HG03460 (cell line): ENCODE measurements around the gene ZNF579.
"Not testable (repeated sequence)": the region's sequence is repeated elsewhere in the genome, so short reads cannot be mapped to it uniquely, and the experiment has no call there.

Experiments used
- ATAC-seq: cut with Tn5 transposase; IDR thresholded peaks from one replicate; pipeline ENCODE4 v1.9.1; 2021; ENCODE audit not compliant: unreplicated experiment

ZNF579 gene

DNA sequence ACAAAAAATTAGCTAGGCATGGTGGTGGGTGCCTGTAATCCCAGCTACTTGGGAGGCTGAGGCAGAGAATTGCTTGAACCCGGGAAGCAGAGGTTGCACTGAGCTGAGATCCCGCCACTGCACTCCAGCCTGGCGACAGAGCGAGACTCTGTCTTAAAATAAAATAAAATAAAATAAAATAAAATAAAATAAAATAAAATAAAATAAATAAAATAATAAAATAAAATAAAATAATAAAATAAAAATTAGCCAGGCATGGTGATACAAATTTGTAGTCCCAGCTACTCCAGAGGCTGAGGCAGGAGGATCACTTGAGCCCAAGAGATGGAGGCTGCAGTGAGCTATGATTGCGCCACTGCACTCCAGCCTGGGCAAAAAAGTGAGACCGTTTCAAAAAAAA lies 6.7 kb downstream of the ZNF579 start:
- not testable (repeated sequence) for ATAC-seq

DNA sequence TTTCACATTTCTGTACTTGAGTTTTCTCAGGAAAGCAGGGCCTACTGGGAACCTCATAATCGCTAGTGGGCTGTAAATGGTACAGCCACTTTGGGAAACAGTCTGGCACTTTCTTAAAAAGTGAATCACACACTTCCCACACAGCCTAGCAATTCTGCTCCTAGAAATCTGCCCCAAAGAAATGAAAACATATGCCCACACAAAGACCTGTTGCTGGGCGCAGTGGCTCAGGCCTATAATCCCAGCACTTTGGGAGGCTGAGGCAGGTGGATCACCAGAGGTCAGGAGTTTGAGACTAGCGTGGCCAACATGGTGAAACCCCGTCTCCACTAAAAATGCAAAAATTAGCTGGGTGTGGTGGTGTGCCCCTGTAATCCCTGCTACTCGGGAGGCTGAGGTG lies 11.2 kb downstream of the ZNF579 start:
- ATAC-seq, result not testable (repeated sequence)

GRCh38 chr19:55567708-55568328 lies 12.8 kb downstream of the ZNF579 start:
- ATAC-seq, result no peak

GRCh38 chr19:55566823-55567222 lies 13.8 kb downstream of the ZNF579 start:
- ATAC-seq, result no peak

DNA sequence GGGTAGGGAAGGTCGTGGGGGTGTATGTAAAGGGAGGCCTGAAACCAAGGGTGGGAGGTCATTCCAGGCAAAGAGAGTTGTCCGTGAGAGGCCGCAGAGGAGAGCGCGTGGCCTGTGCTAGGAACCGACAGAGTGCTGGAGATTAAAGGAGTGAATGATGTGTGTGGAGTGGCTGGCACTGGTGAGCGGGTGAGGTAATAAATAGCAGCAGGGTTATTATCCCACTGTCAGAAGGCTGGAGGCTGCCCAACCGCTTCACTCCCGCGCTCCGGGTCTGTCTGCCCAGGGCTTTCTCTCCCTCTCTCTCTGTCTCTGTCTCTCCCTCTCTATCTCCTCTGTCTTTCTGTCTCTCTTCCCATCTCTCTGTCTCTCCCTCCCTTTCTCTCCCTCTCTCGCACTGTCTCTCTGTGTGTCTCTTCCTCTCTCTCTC lies 17.4 kb downstream of the ZNF579 start:
- ATAC-seq, result no peak

GRCh38 chr19:55559684-55560083 lies 21.0 kb downstream of the ZNF579 start:
- ATAC-seq, result no peak

GRCh38 chr19:55554741-55555152 lies 25.9 kb downstream of the ZNF579 start:
- no peak for ATAC-seq

DNA sequence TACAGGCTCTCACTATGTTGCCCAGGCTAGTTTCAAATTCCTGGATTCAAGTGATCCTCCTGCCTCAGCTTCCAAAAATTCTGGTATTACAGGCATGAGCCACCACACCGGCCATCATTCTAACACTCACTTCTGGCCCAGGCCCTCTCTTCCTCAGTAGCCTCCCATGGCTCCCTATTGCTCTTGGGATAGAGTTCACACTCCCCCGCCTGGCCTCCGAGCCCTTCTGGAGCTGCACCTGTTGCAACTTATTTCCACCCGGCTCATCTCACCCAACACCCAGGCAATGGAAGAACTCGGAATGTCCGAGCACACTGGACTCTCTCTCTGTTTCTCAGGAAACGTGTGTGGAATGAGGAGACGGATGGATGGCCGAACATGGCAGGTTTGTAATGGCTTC lies 26.3 kb downstream of the ZNF579 start:
- ATAC-seq, result no peak

DNA sequence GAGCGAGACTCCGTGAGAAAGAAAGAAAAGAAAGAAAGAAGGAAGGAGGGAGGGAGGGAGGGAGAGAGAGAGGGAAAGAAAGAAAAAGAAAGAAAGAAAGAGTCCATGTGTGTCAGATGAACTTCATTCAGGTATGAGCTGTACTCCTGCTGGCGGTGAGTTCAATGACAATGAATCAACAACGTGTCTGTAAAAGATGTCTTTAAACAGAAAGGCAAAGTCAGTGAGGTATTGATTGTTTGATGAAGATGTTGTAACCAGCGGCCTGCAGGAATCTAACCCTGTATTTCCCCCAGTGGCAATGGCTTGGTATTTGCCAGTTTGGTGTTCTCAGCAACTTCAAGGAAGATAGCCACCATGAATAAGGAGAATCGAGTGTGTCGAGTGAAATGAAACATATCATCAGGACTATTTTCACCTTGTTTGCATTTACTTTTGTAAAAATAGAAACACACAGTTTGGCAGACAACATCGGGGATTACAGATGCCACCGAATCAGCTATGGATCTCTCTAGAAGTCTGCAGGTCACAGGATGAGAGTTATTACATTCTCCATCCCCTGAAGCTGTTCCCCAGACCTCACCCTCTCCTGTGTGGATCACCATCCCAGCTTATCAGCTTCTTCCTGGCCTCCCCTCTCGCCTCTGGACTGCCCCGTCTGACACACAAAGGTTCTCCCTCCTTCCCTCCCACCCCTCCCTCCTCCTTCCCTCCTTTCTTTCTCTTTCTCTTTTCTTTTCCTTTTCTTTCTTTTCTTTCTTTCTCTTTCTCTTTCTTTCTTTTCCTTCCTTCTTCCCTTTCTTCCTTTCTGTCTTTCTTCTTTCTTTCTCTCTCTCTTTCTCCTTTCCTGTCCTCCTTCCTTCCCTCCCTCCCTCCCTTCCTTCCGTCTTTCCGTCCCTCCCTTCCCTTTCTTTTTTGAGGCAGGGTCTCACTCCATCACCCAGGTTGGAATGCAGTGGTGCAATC lies 27.1 kb downstream of the ZNF579 start:
- no peak for ATAC-seq

- no peak for ATAC-seq
Observed at GRCh38 chr19:55552620-55553019, 28.0 kb downstream of the ZNF579 start.

DNA sequence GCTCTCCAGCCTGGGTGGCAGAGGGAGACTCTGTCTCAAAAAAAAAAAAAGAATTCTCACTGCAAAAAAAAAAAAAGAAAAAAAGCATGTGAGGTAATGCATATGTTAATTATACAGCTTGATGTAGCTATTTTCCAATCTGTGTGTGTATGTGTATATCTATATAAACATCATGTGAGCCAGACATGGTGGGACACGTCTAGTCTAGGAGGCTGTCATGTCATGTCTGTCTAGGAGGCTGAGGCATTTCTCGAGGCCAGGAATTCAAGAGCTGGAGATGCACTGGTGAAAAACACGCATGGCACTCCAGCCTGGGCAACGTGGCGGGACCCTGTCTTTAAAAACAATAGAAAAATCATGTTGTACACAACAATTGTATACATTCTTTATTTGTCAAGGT lies 28.4 kb downstream of the ZNF579 start:
- no peak for ATAC-seq

GRCh38 chr19:55550321-55550650 lies 30.4 kb downstream of the ZNF579 start:
- ATAC-seq, result no peak

DNA sequence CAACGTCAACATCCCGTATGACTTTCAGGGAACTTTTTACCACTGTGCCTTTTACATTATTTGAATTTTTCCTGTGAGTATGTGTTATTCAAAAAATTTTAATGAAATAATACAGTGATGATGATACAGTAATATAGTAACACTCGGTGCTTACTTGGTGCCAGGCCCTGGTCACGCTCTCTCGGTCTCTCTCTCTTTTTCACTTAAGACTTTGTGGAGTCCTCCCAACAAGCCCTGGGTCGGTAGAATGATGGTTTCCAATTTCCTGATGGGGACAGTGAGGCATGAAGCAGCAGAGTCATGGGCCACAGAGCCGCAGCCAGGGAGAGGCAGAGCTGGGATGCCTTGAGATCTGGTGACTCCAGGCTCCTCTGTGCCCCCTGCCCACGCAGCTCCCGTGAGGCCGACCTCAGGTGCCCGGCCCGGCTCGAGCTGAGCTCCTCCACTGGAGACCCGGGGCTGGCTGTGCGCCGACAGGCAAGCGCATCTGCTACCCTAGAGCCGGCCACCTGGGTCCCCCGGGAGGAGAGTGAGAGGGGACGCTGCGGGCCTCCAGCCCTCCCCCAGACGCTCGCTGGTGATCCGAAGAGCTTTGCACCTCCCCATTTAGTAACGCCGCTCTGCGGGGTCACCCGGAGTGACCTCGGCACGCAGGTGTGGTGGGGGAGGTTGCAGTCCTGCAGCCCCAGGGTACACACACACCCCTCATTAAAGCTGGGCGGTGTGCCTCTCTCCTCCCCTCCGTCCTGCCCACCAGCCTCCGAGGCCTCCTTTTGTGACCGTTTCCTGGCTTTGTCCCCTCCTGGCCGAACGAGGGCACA lies 30.9 kb downstream of the ZNF579 start:
- no peak for ATAC-seq

DNA sequence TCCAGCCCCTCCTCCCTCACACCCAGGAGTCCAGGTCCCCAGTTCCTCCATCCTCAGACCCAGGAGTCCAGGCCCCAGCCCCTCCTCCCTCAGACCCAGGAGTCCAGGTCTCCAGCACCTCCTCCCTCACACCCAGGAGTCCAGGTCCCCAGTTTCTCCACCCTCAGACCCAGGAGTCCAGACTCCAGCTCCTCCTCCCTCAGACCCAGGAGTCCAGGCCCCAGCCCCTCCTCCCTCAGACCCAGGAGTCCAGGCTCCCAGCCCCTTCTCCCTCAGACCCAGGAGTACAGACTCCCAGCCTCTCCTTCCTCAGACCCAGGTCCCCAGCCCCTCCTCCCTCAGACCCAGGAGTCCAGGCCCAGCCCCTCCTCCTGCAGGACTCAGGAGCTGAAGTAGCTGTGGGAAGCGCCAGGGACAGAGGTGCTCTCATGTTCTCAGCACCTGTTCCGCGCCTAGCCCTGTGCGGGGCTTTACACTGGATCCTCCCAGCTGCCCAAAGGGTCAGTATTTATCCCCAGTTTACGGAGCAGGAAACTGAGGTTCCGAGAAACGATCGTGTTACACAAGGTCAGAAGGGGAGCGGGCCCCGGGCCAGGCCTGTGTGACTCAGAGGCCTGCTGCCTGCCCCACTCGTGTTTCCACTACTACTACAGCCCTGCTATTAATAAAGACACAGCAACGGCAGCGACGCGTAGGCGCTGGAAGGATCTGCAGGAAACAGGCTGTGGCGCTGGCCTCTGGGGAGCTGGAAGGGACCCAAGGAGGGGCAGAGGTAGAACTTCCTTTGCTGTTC lies 33.6 kb downstream of the ZNF579 start:
- ATAC-seq, result no peak

GRCh38 chr19:55546011-55546410 lies 34.6 kb downstream of the ZNF579 start:
- no peak for ATAC-seq

GRCh38 chr19:55545443-55545842 lies 35.2 kb downstream of the ZNF579 start, which contains the start of gene SBK3:
TSS of gene SBK3 (minus strand) at chr19:55545543. CDS start at chr19:55545543, 0 bp downstream.
- no peak for ATAC-seq

DNA sequence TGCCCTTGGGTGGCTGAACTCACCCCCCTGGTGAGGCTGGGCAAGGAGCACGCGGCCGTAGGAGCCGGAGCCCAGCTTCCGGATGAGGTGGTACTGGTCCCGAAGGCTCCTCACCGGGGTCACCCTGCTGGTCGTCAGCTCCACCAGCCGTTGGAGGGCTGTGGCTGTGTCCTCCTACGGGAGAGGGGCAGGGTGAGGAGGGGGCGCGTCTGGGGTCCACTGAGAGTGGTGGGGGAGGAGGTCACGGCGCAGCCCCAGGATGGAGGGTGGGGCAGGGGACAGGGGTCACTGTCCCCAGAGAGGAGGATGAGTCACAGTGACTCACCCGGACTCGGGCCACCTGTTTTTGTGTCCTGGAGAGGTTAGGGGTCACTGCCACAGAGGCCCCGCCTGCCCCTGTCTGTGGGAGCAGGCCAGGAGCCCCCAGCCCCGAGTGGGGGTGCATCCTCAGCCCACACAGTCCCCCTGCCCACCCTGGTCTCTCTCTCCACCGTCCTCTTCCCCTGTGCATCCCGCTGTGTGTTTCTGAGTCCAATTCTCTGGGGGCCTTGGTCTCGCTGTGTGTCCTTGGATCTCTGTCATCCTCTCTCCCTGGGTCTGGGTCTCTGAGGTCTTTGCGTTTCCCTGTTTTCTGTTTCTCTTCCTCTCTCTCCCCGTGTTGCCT lies 35.7 kb downstream of the ZNF579 start:
- ATAC-seq, result no peak

GRCh38 chr19:55544014-55544413 lies 36.6 kb downstream of the ZNF579 start:
- ATAC-seq, result no peak

DNA sequence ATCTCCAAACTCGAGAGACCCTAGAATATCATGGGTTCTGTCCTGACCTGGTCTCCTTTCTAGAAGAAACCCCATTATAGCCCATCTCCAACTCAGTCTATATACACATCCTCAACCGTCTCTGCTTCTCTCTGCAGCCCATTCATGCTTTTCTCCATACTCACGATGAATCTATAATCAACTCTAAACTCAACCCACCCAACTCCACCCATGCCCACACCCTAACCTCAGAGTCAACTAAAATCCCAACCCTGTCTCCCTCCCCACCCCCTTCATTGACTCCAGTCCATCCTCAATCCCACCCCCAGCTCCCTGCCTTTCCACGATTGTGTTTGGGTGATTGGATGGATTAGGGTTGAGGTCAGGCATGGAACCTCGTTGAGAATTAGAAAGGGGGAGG lies 37.1 kb downstream of the ZNF579 start:
- no peak for ATAC-seq

- no peak for ATAC-seq
Observed at GRCh38 chr19:55542292-55542855, 38.3 kb downstream of the ZNF579 start.
